IMR-90 (cell line): ENCODE results near the gene TMEM176A. TPM values are rescaled to one million over a fixed set of nuclear protein-coding genes. Genes with fewer than 3 reads are reported as not detected.

ENCODE experiments used
- ATAC-seq: fragments of 200-7000 bp; cut with Tn5 transposase; 2 replicates; pipeline ENCODE4 v1.9.1; 2020; ENCODE audit warnings: low read depth, mild to moderate bottlenecking, moderate library complexity
- BruUV-seq: library from RNA; stranded (reverse); fragments of 400-500 nt; replicated peaks from 2 replicates; lab custom pipeline; 2021; lab: Mats Ljungman, UMichigan
- CTCF ChIA-PET: fragments of 300-600 bp; formaldehyde crosslinking; extraction: SDS; loops from one replicate; lab custom pipeline; 2021; ENCODE audit warnings: antibody characterized with exemption; lab: Yijun Ruan, JAX
- POLR2A ChIA-PET: fragments of 300-600 bp; sonication (Branson Sonifier 250); formaldehyde crosslinking; loops from one replicate; lab custom pipeline; 2022; ENCODE audit warnings: antibody characterized with exemption; ENCODE audit not compliant: unreplicated experiment; lab: Charles Lee
- DNase-seq: peaks from one replicate; pipeline ENCODE4 v3.0.0; 2013
- H2AFZ ChIP-seq: replicated peaks from 2 replicates; pipeline ENCODE3; 2013; ENCODE audit warnings: low read length, mild to moderate bottlenecking; ENCODE audit not compliant: poor library complexity
- H2AK5ac ChIP-seq: 2 replicates; pipeline ENCODE4 v1.6.1; 2013; ENCODE audit warnings: low read depth, low read length, inconsistent platforms
- H2AK9ac ChIP-seq: replicated peaks from 2 replicates; pipeline ENCODE3; 2013; ENCODE audit warnings: mild to moderate bottlenecking, low read depth, low read length, moderate library complexity; ENCODE audit not compliant: poor library complexity
- H2BK120ac ChIP-seq: 2 replicates; pipeline ENCODE4 v1.6.1; 2013; ENCODE audit warnings: low read depth, low read length, inconsistent platforms
- H2BK15ac ChIP-seq: 3 replicates; pipeline ENCODE4 v1.6.1; 2013; ENCODE audit warnings: low read depth, low read length, inconsistent platforms
- H2BK20ac ChIP-seq: 2 replicates; pipeline ENCODE4 v1.6.1; 2013; ENCODE audit warnings: low read depth, mild to moderate bottlenecking, inconsistent platforms, low read length, moderate library complexity
- H2BK5ac ChIP-seq: 2 replicates; pipeline ENCODE4 v1.6.1; 2013; ENCODE audit warnings: mild to moderate bottlenecking, low read depth, low read length, inconsistent platforms; ENCODE audit not compliant: poor library complexity, severe bottlenecking
- H3K14ac ChIP-seq: replicated peaks from 2 replicates; pipeline ENCODE4 v1.6.1; 2013; ENCODE audit warnings: low read depth, low read length, inconsistent platforms
- H3K18ac ChIP-seq: 2 replicates; pipeline ENCODE4 v1.6.1; 2013; ENCODE audit warnings: low read depth, low read length, control low read depth
- H3K23ac ChIP-seq: 2 replicates; pipeline ENCODE4 v1.6.1; 2013; ENCODE audit warnings: low read depth, low read length, inconsistent platforms
- H3K27ac ChIP-seq: 2 replicates; pipeline ENCODE4 v1.5.1; 2013; ENCODE audit warnings: mild to moderate bottlenecking, control low read depth, low read length; ENCODE audit not compliant: insufficient read depth
- H3K27me3 ChIP-seq: 2 replicates; pipeline ENCODE4 v1.6.1; 2013; ENCODE audit warnings: low read length; ENCODE audit not compliant: control insufficient read depth, insufficient read depth
- H3K36me3 ChIP-seq: 2 replicates; pipeline ENCODE4 v1.6.1; 2013; ENCODE audit warnings: low read length, mixed read lengths; ENCODE audit not compliant: control insufficient read depth, insufficient read depth
- H3K4ac ChIP-seq: 2 replicates; pipeline ENCODE4 v1.6.1; 2013; ENCODE audit warnings: low read depth, low read length, inconsistent platforms
- H3K4me1 ChIP-seq: 2 replicates; pipeline ENCODE4 v1.6.1; 2013; ENCODE audit warnings: low read length, mixed read lengths; ENCODE audit not compliant: control insufficient read depth, insufficient read depth
- H3K4me2 ChIP-seq: 2 replicates; pipeline ENCODE4 v1.6.1; 2013; ENCODE audit warnings: low read depth, mild to moderate bottlenecking, control low read depth, low read length, moderate library complexity
- H3K4me3 ChIP-seq: 2 replicates; pipeline ENCODE4 v1.5.1; 2013; ENCODE audit warnings: low read depth, mild to moderate bottlenecking, control low read depth, low read length, moderate library complexity; ENCODE audit not compliant: insufficient read depth
- H3K56ac ChIP-seq: 2 replicates; pipeline ENCODE4 v1.6.1; 2013; ENCODE audit warnings: low read length, inconsistent platforms; ENCODE audit not compliant: insufficient read depth; ENCODE audit errors: extremely low read depth
- H3K79me1 ChIP-seq, 2 experiments: 2 replicates each; pipeline ENCODE4 v1.6.1; 2013; ENCODE audit warnings: low read length in 2 of 2, inconsistent platforms in 1 of 2, low read depth in 1 of 2
- H3K9ac ChIP-seq: 2 replicates; pipeline ENCODE4 v1.6.1; 2013; ENCODE audit warnings: low read depth, low read length, control low read depth
- H3K9me1 ChIP-seq: 2 replicates; pipeline ENCODE4 v1.6.1; 2013; ENCODE audit warnings: low read length, inconsistent platforms; ENCODE audit not compliant: insufficient read depth
- H3K9me3 ChIP-seq: 2 replicates; pipeline ENCODE4 v1.6.1; 2013; ENCODE audit warnings: low read length; ENCODE audit not compliant: control insufficient read depth, insufficient read depth
- H4K20me1 ChIP-seq: 2 replicates; pipeline ENCODE4 v1.6.1; 2013; ENCODE audit warnings: low read length, inconsistent platforms; ENCODE audit not compliant: insufficient read depth
- H4K5ac ChIP-seq: 2 replicates; pipeline ENCODE4 v1.6.1; 2013; ENCODE audit warnings: mild to moderate bottlenecking, low read depth, low read length, control low read depth
- H4K8ac ChIP-seq, 2 experiments: 2 replicates each; pipeline ENCODE4 v1.6.1; 2013; ENCODE audit warnings: low read depth in 2 of 2, low read length in 2 of 2, control low read depth in 1 of 2, inconsistent platforms in 1 of 2
- H4K91ac ChIP-seq: 2 replicates; pipeline ENCODE4 v1.6.1; 2013; ENCODE audit warnings: low read depth, low read length, inconsistent platforms; ENCODE audit not compliant: insufficient read depth
- RAD21 ChIP-seq: IDR thresholded peaks from 2 replicates; pipeline ENCODE4 v1.6.1; 2012; ENCODE audit warnings: low read length, improper control_type of control experiment
- WGBS, 2 experiments: methylation state at CpG; one replicate each; pipeline versions ENCODE4 v1.1.5 to v1.1.7; 2013; ENCODE audit warnings: missing lambda C conversion rate in 2 of 2; ENCODE audit not compliant: insufficient read length in 1 of 2; ENCODE audit errors: extremely low coverage in 2 of 2; 5-methylcytosine and 5-hydroxymethylcytosine counted together
- dilution Hi-C: fragments of 300-500 bp; cut with HindIII; formaldehyde crosslinking; loops from one replicate; pipeline ENCODE4 v1.14.3; 2018; ENCODE audit warnings: low sequenced_read_pairs; ENCODE audit not compliant: unreplicated experiment
- in situ Hi-C: fragments of 300-500 bp; cut with MboI; formaldehyde crosslinking; loops from 3 replicates; pipeline ENCODE4 v1.14.3; 2019; ENCODE audit warnings: low sequenced_read_pairs, inconsistent platforms, mixed read lengths
- intact Hi-C: fragments of 100-400 bp; cut with micrococcal nuclease; formaldehyde crosslinking; loops from 2 replicates; pipeline ENCODE4 v1.10.0; 2022
- polyA plus RNA-seq, 3 experiments: library from polyadenylated mRNA; depleted of rRNA; stranded (reverse); fragments of >200 nt; gene quantifications; 2 replicates each; pipeline ENCODE4 v1.2.3, GENCODE V29; 2012; ENCODE audit warnings: low replicate concordance in 1 of 3
- total RNA-seq: library from RNA; depleted of rRNA; stranded (reverse); fragments of >200 nt; gene quantifications from 2 replicates; pipeline ENCODE4 v1.2.3, GENCODE V29; 2012
- TF ChIP-seq, protein P1 (sequence below): fragments of 150-350 bp; IDR thresholded peaks from 2 replicates; pipeline ENCODE4 v1.6.1; 2016; ENCODE audit warnings: low read depth, mild to moderate bottlenecking, low read length, moderate library complexity, borderline replicate concordance

Gene TMEM176A
- total and polyA plus RNA-seq, 2 of the 4 experiments (the other 2 are of a cell fraction), result not detected

DNA sequence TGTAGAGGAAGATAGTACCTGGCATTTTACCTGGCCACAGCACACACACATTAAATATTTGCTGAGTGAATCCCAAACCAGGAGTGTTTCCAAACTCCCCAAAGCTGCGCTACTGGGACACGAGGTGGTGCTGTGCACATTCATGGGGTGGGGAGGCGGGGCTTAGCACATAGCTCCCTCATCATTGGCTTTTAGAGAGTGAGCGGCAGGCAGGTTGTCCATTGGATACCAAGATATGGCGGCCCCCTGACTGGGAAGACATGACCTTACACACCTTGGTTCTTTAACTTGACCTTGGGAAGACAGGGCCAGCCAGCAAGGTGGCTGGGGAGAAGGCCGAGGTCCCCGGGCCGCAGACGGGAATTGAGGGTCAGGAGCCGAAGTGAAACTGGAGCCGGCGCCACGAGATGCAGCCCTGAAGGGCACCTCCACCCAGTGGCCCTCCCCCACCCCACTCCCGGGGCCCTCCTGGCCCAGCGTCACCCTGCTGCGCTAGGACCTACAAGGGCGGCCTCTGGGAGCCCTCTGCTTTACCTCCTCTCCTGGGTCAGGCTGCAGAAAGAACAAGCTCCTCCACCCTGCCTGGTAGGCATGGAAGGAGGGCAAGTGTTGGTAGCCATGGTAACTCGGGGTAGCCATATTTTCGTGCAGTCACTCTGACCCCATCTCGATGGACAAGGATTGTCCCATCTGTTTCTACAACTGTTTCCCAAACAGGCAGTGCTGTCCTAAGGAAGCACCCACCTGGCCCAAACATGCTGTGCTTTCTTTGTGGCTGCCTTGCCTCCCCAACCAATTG, 24.0 kb downstream of the TMEM176A start (continued):
- TF ChIP-seq, protein P1, sequence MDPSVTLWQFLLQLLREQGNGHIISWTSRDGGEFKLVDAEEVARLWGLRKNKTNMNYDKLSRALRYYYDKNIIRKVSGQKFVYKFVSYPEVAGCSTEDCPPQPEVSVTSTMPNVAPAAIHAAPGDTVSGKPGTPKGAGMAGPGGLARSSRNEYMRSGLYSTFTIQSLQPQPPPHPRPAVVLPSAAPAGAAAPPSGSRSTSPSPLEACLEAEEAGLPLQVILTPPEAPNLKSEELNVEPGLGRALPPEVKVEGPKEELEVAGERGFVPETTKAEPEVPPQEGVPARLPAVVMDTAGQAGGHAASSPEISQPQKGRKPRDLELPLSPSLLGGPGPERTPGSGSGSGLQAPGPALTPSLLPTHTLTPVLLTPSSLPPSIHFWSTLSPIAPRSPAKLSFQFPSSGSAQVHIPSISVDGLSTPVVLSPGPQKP, result no peak

DNA sequence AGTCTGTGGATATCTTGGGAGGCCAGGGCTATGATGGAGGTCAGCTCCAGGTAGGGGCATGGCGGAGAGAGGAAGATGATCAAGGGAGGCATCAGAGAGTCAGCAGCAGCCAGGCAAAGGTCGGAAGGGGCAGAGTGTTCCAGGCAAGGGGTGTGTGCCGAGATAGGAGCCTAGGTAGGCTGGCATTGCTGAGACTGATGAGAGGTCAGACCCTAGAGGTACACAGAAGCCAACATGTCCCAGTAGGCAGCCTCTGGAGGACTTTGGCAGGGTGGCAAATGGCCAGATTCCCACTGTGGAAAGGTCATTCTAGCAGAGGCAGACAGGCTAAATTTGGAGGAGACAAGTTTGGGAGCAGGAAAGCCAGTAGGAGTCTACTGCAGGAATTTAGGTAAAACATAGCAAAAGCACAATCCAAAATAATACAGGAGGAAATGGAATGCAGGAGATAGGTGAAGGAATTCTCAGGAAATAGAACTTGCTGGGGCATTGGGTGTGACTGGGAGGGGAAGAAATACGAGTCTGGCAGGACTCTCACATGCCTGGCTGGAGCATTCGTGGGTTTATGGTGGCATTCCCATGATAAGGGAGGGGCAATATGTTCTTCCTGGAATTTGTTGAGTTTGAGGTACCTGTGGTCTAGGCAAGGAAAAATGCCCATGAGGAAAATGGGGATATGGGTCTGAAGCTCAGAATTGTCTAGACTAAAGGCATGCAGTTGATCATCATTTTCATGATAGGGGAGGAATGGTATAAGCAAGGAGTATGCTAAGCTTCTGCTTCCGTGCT, 25.7 kb downstream of the TMEM176A start:
- Histone ChIP-seq H3K9ac (no peak overlapping the region), H2BK20ac (no peak overlapping the region), H4K91ac (no peak overlapping the region), H3K4me1 (no peaks in the 10 kb centered on the region; the same call in 1 of the 2 replicates), H3K27ac (no peak overlapping the region), H2AK9ac (no peak overlapping the region), H4K20me1 (no peaks in the 10 kb centered on the region), H3K4me3 (no peak overlapping the region), H2BK120ac (no peak overlapping the region), H3K14ac (no peak overlapping the region), H3K18ac (no peak overlapping the region), H2BK5ac (no peak overlapping the region), H4K8ac (no peak overlapping the region), H3K23ac (no peak overlapping the region), H3K9me1 (no peaks in the 10 kb centered on the region), H2AK5ac (no peak overlapping the region), H4K5ac (no peak overlapping the region), H3K27me3 (no peaks in the 10 kb centered on the region; the same call in 1 of the 2 replicates), H3K9me3 (no peaks in the 10 kb centered on the region; the same call in 1 of the 2 replicates), H3K4me2 (no peak overlapping the region), H2BK15ac (no peak overlapping the region), H3K79me1 (no peaks in the 10 kb centered on the region), H2AFZ (no peak overlapping the region), H3K36me3 (no peaks in the 10 kb centered on the region), H3K56ac (no peak overlapping the region), H3K4ac (no peak overlapping the region)
- CTCF ChIA-PET, result no interaction called here
- POLR2A ChIA-PET, result no interaction called here
- WGBS, 2 experiments, result 31% methylated on average over 2 of the region's 6 CpGs; no CpG with 5 or more reads in 1 of the 2 experiments
- dilution Hi-C loops (no loop called here), in situ Hi-C loops (no loop called here), intact Hi-C loops (no loop called here)
- no peak for TF ChIP-seq RAD21
- ATAC-seq (no peak), DNase-seq (no peak)
- BruUV-seq, result no TSS peak
